C1 segment of cervical spinal cord (tissue), 14 donors: ENCODE measurements around the gene UCP2.
A peak's percentile ranks its signal among the peaks of the same experiment; 100 is the strongest.

Experiments used
- DNase-seq, 14 donors: peaks; one replicate each; lab custom pipeline; 2025; lab: John Stamatoyannopoulos, UW

UCP2 gene

GRCh38 chr11:73972620-73973449 lies 9.8 kb downstream of the UCP2 start:
- no peak for DNase-seq

GRCh38 chr11:73972187-73972586 lies 10.5 kb downstream of the UCP2 start:
- no peak for DNase-seq

- no peak for DNase-seq
These were observed 11.4 kb downstream of the UCP2 start for GRCh38 chr11:73971175-73971719.

- DNase-seq: no peak
These were observed 12.4 kb downstream of the UCP2 start for GRCh38 chr11:73969991-73970800.

- DNase-seq: no peak
These were observed 13.6 kb downstream of the UCP2 start for GRCh38 chr11:73969091-73969490.

GRCh38 chr11:73968356-73968966 lies 14.2 kb downstream of the UCP2 start:
- DNase-seq: no peak

- DNase-seq: no peak
These were observed 16.9 kb downstream of the UCP2 start for GRCh38 chr11:73965764-73966121.

- no peak for DNase-seq
These were observed 17.4 kb downstream of the UCP2 start for GRCh38 chr11:73965076-73965763.

GRCh38 chr11:73963861-73964260 lies 18.8 kb downstream of the UCP2 start:
- DNase-seq: no peak

- DNase-seq: no peak
These were observed 20.4 kb downstream of the UCP2 start for GRCh38 chr11:73962101-73962705.

- no peak for DNase-seq
These were observed 21.3 kb downstream of the UCP2 start for GRCh38 chr11:73961321-73961720.

- DNase-seq: no peak
These were observed 24.0 kb downstream of the UCP2 start for GRCh38 chr11:73958521-73959141.

GRCh38 chr11:73957654-73958361 lies 24.8 kb downstream of the UCP2 start:
- no peak for DNase-seq

- DNase-seq: no peak
These were observed 25.6 kb downstream of the UCP2 start for GRCh38 chr11:73956876-73957653.

GRCh38 chr11:73951797-73952196 lies 30.8 kb downstream of the UCP2 start:
- DNase-seq: no peak

GRCh38 chr11:73950869-73951710 lies 31.6 kb downstream of the UCP2 start, which contains the start of gene DNAJB13:
Gene DNAJB13, plus strand, starts transcription at chr11:73951026. Its CDS starts 44 bp downstream, at chr11:73951070.
- DNase-seq: peak in 1 of 14 donors; percentile 8

- no peak for DNase-seq
These were observed 32.7 kb downstream of the UCP2 start for GRCh38 chr11:73949912-73950311.

- DNase-seq: no peak
These were observed 33.4 kb downstream of the UCP2 start for GRCh38 chr11:73949246-73949645.
